HG03432 (cell line): ENCODE results near the gene ITGA11.
"Not testable (repeated sequence)": the region's sequence is repeated elsewhere in the genome, so short reads cannot be mapped to it uniquely, and the experiment has no call there.

ENCODE experiments used
- ATAC-seq: cut with Tn5 transposase; IDR thresholded peaks from one replicate; pipeline ENCODE4 v1.9.1; 2021; ENCODE audit warnings: mild to moderate bottlenecking, moderate library complexity; ENCODE audit not compliant: unreplicated experiment

The ITGA11 gene

DNA sequence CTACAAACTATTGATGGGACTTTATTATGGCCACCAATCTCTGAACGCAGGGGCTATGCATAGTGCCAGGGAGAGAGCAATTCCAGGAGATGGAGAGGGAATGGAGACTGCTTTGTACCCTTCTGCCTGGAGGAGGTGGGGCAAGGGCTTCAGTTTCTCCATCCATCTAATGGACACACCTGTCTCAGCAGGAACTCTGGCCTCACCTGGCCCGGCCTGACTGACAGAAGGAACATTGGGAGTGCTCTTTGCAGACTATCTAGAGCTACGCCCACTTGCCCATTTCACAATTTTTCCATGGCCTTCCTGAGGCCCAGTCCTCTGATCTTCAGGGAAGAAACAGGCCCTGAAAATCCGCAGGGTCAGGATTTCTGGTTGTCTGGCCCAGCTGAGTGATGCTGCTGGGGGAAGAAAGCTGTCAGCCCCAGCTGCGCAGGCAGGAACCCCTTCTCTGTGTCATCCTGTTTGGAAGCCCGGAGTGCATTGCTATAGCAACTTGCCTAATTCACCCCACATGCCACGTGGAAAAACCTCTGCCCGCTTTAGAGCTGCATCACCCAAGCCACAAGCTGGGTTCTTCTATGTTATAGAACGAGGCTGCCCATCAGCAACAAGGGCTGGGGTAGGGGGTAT, 6.4 kb downstream of the ITGA11 start:
- no peak for ATAC-seq

GRCh38 chr15:68424754-68425390, 7.1 kb downstream of the ITGA11 start:
- no peak for ATAC-seq

DNA sequence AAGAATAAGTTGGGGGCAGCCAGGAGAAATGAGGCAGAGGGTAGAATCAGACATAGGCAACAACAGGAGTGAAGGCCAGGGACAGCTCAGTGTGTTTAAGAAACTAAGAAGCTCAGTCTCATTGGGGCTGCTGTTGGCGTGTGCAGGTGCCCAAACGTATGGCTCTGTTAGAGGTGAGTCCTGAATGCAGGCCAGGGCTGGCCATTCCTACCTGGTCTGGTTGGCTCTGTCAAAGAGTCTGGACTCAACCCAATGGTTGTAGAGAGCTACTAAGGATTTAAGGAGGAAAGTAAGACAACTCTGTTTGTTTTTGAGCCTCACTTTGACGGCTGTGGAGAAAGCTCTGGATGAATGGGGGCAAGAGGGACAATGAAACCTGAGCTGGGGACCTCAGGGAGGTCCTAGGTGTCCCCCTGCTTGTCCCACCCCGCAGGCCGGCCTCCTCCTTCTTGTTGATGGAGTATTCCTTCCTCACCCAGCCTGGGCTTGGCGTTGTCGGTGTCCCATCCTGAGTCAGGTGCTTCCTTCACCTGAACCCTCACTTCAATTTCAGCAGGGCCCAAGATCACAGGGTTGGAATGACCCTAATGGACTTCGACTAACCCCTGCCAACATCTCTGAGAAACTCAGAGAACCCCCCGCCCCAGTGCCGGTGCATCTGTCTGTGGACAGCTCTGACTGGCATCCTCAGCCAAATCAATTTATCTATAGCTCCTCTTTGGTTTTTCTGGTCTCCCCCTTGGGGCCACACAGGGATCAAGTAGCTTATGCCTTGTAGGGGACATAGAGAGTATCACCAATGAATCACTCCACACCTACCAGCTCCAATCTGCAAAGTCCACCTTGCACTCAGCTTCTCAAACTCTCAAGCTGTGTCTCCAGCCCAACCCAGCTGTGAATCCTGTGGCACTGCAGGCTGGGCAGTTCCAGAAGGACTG, 8.3 kb downstream of the ITGA11 start:
- no peak for ATAC-seq

DNA sequence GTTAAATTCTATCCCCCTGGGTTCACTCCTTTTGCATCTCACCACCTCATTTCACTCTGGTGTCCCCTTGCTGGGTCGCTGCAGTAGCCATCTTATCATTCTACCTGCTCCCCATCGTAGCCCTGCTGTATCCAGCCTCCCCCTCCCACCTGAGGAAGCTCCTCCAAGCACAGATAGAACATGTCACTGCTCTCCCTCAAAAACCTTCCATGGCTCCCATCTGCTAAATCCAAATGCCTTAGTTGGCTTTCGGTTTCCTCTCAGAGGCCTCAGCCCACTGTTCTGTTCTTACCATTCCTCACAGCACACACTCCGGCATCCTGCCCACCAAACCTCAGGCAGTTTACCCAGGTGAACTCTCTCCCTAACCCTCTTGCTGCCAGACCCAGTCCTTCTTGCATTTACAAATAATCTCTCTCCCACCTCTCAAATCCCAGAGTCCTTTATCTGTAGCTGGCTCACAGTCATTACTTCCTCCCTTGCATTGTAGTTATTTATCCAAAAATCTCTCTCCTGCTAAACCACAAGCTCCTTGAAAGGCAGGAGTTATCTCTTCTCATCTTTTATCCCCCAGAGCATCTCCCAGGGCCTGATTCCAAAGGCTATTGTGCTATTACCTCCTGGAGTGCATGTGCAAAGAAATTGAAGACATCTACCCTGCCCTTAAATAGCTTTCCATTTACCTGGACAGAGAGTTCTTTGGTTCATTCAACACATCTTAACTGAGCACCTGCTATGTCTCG, 9.4 kb downstream of the ITGA11 start:
- not testable (repeated sequence) for ATAC-seq

DNA sequence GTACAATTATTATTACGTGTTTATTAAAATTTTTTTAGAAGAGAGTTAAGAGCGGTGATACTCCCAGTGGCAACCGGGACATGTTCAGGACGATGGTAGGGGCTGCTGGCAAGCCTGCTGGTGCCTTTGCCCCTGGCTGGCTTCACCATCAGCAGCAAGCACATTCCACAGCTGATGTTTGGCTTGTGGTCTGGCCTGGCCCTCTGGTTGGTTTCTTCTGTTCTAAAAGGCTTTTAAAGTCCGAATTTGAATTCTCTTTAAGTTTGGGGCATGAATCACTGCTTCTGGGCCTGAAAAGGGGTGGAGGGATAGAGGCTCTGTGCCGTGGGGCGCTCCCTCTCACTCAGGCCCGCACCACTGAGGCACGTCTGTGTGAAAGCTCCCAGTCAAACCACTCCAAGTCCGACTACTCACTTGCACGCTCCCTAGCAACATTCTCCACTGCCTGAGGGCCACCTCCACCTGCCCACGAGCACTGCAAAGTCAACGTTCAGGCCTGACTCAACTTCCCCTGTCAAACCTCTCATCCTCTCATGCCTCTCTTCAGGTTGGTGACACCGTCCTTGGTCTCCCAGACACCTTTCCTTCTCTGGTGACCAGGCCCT, 10.1 kb downstream of the ITGA11 start:
- no peak for ATAC-seq

GRCh38 chr15:68421115-68421551, 10.8 kb downstream of the ITGA11 start:
- ATAC-seq = no peak

GRCh38 chr15:68420186-68420684, 11.7 kb downstream of the ITGA11 start:
- ATAC-seq = no peak

DNA sequence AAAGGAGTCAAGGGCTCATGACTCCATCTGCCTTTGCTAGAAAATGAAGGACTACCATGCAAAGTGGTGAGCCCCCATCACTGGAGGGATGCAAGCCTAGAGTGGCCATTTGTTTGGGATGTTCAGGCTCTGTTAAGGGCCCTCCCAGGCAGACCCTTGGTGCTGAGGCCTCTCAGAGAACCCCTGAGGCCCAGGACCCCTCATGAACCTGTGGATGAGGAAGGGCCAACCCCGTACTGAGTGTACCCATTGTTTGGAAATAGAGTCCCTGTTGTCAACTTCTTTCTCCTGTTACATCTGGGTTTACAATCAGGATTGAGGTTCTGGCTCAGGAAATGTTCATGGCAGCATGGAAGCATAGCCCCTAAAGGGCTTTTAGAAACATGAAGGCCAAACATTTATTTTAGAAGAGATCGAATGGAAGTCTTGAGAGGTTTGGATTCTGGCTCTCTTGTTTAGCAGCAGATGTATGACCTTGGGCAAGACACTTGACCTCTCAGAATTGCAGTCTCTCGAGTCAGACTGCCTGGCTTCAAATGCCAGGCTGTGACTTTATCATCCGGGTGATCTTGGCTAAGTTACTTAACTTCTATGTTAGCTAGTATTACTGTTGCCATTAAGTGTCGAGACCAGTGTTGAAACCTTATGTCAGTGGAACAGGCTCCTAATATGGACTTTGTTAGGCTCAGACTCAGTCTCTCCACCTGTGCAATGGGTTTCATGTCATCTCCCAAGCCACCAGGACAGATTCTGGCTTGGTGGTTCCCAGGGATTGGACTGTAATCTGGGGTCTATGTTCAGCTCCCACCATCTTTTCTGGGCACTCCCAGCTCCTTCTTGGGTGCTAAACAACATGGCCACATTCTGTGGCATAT, 12.4 kb downstream of the ITGA11 start:
- no peak for ATAC-seq

GRCh38 chr15:68418611-68419161, 13.3 kb downstream of the ITGA11 start:
- ATAC-seq = no peak

DNA sequence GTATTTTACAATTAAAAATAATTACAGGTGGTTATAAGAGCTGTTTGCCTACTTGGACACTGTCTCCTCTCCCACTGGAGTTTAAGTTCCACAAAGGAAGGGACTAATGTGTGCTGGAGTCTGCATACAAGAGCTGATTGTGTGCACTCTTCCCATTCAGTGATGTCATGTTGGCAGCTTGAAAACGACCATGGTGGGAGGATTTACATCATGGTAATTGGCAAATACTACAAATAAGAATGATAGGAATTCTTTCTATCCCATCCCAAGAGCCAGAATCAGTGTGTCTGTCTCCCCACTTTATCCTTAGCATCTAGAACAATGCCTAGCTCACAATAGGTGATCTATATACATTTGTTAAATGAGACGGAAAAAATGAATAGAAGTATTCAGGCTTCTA, 14.1 kb downstream of the ITGA11 start:
- ATAC-seq = no peak

DNA sequence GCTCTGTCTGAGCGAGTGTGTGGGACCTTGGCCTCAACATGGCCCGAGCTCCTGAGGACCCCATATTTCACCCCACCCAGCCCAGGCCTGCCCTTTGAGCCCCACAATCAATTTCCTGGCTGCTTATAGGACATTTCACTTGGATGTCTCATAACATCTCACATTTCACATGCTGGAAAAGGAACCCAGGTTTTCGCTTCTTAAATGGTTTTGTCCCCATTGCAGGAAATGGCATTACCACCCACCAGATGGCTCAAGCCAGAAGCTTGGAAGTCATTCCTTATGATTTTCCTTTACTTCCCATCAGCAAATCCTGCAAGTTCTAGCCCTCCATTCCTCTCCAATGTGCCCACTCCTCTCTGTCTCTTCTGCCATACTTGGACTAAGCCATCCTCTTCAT, 14.9 kb downstream of the ITGA11 start:
- no peak for ATAC-seq

DNA sequence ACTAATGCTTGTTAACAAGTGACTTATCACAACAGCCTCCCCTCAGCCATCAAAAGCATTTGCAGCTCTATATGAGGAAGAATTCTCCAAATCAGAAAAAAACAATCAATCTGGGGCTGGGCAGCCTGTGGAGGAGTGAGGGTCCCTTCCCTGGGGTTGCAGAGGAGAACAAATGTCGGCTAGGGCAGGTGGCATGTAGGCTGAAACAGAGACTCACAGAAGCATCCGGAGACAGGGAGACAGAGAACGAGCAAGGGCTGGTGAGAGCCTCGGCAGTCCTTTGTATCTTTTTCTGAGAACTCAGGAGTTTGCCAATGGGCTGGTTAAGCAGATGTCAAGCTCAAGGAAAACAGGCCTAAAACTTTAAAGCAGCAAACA, 15.8 kb downstream of the ITGA11 start:
- ATAC-seq = no peak

DNA sequence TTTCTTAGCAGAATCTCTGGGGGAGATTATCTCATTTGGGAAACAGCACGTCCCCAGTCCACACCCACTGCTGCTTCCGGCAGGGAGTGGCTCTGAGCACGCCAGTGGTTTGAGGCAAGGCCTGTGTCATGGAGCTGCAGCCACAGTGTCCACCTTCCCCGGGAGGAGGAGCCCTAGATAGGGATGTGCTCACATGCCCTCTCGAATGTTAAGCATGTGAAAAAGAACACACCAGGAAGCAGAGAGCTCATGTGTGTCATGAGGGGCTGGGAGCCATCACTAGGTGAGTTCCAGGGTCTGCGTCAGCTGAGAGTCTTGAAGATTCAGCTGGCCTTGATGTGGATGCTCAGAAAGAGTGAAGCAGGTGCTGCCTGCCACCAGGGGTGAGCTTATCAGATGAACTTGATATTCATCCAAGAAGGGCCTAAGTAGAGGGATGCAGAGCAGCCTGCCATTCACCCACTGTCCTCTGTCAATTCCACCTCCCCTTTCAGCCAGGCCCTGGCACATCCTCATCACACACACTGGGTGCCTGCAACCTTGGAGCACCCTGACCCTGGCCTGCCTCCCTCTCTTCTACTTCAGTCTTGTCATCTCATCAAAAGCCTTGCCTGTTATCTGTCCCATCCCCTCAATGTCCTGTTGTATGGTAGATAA, 16.3 kb downstream of the ITGA11 start:
- ATAC-seq = no peak

DNA sequence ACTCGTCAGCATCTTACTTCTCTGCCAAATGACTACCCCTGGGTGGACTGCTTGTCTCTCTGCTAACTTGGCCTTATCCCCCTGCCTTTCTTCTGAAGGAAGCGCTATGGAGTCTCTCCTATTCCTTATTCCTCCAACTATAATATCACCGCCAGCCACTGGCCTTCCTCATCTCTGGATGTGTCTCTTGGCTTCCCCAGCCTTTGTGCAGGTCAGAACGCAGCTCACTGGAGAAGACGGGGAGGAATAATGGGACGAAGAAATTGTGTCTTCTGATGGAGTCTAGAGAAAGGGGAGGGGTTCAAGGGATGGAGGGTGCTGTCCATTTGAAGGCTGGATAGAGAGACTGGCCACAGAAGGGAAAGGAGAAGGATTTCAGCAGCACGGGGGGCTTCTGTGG, 16.9 kb downstream of the ITGA11 start:
- no peak for ATAC-seq

GRCh38 chr15:68414591-68414990, 17.4 kb downstream of the ITGA11 start:
- no peak for ATAC-seq

DNA sequence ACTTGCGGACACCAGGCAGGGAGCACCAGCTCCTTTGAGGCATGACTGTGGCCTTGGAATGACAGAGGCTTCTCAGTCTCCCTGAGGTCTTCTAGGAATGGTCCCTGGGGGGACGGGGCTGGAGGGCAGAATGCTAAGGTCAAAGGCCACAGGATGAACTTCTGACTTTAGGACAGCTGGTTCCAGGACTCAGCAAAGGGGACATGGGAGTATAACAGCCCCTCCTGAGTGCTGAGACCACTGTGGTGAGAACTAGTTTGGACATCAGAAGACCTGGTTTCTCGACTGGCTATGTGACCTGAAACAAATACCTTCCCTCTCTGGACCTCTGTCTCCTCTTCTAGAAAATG, 17.8 kb downstream of the ITGA11 start:
- no peak for ATAC-seq

DNA sequence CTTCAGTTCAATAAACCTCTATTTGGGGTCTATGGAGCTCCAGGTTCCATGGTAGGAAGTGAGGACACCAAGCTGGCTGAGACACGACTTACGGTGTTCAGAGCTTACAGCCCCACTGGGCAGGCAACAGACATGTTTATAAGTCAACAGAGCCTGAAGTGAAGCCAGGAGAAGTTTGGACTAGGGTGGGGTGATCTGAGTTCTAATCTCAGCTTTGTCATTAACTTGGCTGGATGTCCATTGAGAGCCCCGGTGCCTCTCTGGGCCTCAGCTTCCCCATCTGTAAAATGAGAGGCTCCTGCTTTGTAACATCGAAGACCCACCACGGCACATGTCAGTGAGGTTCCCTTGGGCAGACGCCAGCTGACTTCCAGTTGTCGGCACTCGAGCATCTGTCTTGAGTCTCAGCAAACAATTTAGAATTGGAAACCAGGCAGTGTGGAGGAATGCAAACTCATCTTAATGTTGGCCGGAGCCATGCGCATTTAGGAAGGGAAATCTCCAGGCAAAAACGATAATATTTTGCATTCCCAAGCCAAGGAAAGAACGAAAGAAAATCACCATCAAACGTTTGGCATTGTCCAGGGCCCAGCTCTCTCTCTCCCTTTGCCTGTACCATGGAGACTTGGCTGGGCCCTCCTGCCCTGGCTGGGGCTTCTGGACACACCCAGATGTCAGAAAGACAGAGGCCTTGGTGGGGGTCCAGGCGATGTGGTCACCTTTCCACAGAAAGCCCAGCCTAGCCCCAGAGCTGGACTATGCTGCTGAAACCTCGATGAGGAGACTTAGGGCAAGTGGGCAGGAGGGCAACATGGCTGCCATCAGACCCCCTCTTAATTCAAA, 18.4 kb downstream of the ITGA11 start:
- no peak for ATAC-seq

GRCh38 chr15:68412218-68412617, 19.7 kb downstream of the ITGA11 start:
- no peak for ATAC-seq
